Osteoblast (primary cell): ENCODE data around the gene GRAMD4. TPM values are rescaled to one million over a fixed set of nuclear protein-coding genes. Genes with fewer than 3 reads are reported as not detected.

Source experiments
- DNase-seq: peaks from one replicate; pipeline ENCODE4 v3.0.0; 2011; ENCODE audit warnings: low spot score, mixed read lengths; ENCODE audit not compliant: insufficient read length; ENCODE audit errors: missing footprints
- H2AFZ ChIP-seq: 2 replicates; pipeline ENCODE4 v1.6.0; 2011; ENCODE audit warnings: mild to moderate bottlenecking, low read length
- H3K27ac ChIP-seq: 2 replicates; pipeline ENCODE4 v1.5.1; 2011; ENCODE audit warnings: mild to moderate bottlenecking, low read depth, low read length, moderate library complexity
- H3K27me3 ChIP-seq: 2 replicates; pipeline ENCODE4 v1.6.0; 2012; ENCODE audit warnings: mild to moderate bottlenecking, control low read depth, inconsistent platforms, low read length, moderate library complexity; ENCODE audit not compliant: insufficient read depth
- H3K36me3 ChIP-seq: 2 replicates; pipeline ENCODE4 v1.5.1; 2011; ENCODE audit warnings: mild to moderate bottlenecking, low read length, control low read depth, moderate library complexity; ENCODE audit not compliant: insufficient read depth
- H3K4me1 ChIP-seq: 2 replicates; pipeline ENCODE4 v1.5.1; 2011; ENCODE audit warnings: mild to moderate bottlenecking, low read length, control low read depth, moderate library complexity; ENCODE audit not compliant: insufficient read depth
- H3K4me2 ChIP-seq: 2 replicates; pipeline ENCODE4 v1.6.0; 2011; ENCODE audit warnings: mild to moderate bottlenecking, low read length; ENCODE audit not compliant: insufficient read depth
- H3K4me3 ChIP-seq: fragments of 200-600 bp; sonication (generic); 3 replicates; pipeline ENCODE4 v1.5.1; 2012; ENCODE audit warnings: mild to moderate bottlenecking, low read length, inconsistent platforms; ENCODE audit not compliant: insufficient read depth
- H3K79me2 ChIP-seq: 2 replicates; pipeline ENCODE4 v1.6.0; 2012; ENCODE audit warnings: mild to moderate bottlenecking, low read length, control low read depth, inconsistent platforms; ENCODE audit not compliant: insufficient read depth
- H3K9me3 ChIP-seq: 2 replicates; pipeline ENCODE4 v1.5.1; 2011; ENCODE audit warnings: low read depth, low read length, control low read depth
- H4K20me1 ChIP-seq: 2 replicates; pipeline ENCODE4 v1.6.0; 2012; ENCODE audit warnings: mild to moderate bottlenecking, low read length, control low read depth; ENCODE audit not compliant: insufficient read depth
- CTCF ChIP-seq: IDR thresholded peaks from 2 replicates; pipeline ENCODE4 v1.5.1; 2011; ENCODE audit warnings: mild to moderate bottlenecking, low read depth, low read length, moderate library complexity; ENCODE audit errors: extremely low read depth
- total RNA-seq: library from RNA; depleted of rRNA; stranded (reverse); fragments of >200 nt; gene quantifications from 2 replicates; pipeline ENCODE4 v1.2.3, GENCODE V29; 2012

GRAMD4 gene
- total RNA-seq, 1 donor: 17.0 TPM

DNA sequence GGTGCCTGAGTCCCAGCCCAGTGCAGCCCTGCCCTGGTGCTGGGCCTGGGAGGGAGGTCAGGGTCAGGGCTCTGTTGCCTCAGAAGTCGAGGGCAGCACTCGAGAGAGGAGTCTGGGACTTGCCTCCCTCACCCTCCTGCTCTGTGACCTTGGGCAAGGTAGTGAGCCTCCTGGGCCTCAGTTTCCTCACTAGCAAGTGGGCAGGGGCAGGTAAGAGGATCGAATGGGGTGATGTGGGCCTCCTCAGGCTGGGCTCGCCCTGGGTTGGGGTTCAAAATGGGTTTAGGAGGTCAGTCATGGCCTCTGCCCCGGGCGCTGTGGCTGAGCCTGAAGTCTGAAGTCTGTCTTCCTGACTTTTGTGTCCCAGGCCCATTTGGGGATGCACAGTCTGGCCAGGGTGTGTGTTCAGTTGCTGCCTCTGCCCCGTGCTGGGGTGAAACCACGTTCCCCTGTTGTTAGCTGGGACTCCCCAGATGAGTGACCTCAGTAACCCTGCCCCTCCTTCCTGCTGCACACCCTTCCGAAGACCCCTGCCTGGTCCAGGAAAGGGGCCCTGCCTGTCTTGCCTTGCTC lies 41.8 kb upstream of the GRAMD4 start:
- H3K4me3 ChIP-seq: peak overlapping the region; percentile 76
- no peak overlapping the region for H2AFZ ChIP-seq
- peaks cover 30% of the 10 kb centered on the region for H3K79me2 ChIP-seq
- TF ChIP-seq CTCF: no peak
- peaks cover 7% of the 10 kb centered on the region for H3K4me1 ChIP-seq
- peaks cover 36% of the 10 kb centered on the region for H4K20me1 ChIP-seq
- H3K27ac ChIP-seq: no peak overlapping the region
- H3K4me2 ChIP-seq: peak overlapping the region; percentile 84
- peaks cover 3% of the 10 kb centered on the region for H3K27me3 ChIP-seq
- DNase-seq: peak; percentile 78
- H3K36me3 ChIP-seq: no peaks in the 10 kb centered on the region
- H3K9me3 ChIP-seq: no peaks in the 10 kb centered on the region

DNA sequence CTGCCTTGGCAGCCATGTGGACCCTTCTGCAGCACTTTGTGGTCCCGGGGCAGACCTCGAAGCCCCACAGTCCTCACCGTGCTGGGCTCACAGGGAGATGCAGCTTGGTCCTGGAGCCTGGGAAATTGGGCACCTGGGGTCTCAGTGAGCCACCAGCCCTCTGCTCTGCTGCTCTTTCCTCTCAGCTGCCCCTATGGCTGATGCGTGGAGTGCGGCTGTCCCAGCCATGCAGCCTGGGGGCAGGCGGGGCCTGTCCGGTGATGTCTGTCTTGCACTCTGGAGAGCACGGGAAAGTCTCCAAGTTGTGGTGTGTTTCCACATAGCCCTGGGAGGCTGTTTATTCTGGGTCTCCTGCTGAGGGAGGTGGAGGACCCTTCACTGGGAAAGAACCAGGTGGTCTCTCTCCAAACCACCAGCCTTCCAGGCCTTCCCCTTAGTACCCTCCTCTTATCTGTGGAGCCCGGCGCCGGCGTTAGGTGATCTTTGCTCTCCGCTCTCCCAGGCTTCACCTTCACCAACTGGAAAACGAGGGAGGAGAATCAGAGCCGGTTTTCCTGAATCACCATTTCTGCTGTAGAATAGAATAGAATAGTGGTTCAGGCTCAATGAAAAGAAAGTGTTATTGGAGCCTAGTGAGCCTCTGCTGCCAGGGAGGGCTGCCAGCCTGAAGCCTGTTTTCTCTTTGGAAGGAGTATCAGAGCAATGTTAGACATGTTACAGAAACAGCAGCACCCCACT lies 41.2 kb upstream of the GRAMD4 start:
- Histone ChIP-seq H2AFZ (no peak overlapping the region), H3K9me3 (no peaks in the 10 kb centered on the region), H3K4me2 (no peak overlapping the region), H4K20me1 (peaks cover 42% of the 10 kb centered on the region), H3K79me2 (peaks cover 35% of the 10 kb centered on the region), H3K36me3 (no peaks in the 10 kb centered on the region), H3K27me3 (peaks cover 3% of the 10 kb centered on the region), H3K4me1 (peaks cover 7% of the 10 kb centered on the region), H3K27ac (no peak overlapping the region), H3K4me3 (no peak overlapping the region)
- TF ChIP-seq CTCF: no peak
- DNase-seq: peak; percentile 83

DNA sequence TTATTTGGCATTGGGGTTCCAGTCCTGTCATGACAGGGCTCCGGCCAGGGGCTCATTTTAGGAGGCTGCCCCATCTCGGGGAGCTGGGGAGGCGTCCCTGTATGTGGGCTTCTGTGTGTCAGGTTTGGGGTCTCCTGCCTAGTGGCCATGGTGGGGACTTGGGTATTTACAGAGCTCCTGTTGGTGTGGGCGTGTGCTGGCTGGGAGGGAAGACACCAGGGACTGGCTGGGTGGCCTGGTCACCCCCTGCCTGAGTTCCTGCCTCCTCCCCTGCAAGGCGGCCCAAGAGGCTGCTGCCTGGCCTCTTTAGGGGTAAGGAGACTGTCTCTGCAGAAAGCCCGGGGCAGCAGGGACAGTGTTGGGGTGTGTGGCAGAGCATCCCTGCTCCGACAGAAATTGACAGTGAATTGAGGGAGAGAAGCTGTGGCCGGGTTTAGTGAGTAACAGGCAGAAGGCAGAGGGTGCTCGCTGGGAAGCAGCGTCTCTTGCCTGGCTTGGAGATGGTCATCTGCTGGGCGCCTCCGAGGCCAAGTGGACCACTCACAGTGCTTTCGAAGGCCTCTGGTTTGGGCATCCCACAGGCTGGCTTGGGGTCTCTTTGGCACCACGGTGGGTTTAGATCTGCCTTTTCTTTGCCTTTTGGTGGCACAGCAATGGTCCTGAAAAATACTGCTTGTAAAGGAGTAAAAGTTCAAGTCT lies 40.3 kb upstream of the GRAMD4 start:
- peaks cover 3% of the 10 kb centered on the region for H3K27me3 ChIP-seq
- no peak overlapping the region for H2AFZ ChIP-seq
- no peak overlapping the region for H3K4me3 ChIP-seq
- H3K36me3 ChIP-seq: no peaks in the 10 kb centered on the region
- H3K79me2 ChIP-seq: peaks cover 37% of the 10 kb centered on the region
- H3K4me1 ChIP-seq: peaks cover 7% of the 10 kb centered on the region
- H3K4me2 ChIP-seq: no peak overlapping the region
- DNase-seq: peak; percentile 59
- no peak overlapping the region for H3K27ac ChIP-seq
- no peak for TF ChIP-seq CTCF
- no peaks in the 10 kb centered on the region for H3K9me3 ChIP-seq
- H4K20me1 ChIP-seq: peaks cover 44% of the 10 kb centered on the region
